HG03159 (cell line): ENCODE measurements around the gene STAB1.

Source experiments
- ATAC-seq: cut with Tn5 transposase; IDR thresholded peaks from one replicate; pipeline ENCODE4 v1.9.1; 2021; ENCODE audit warnings: mild to moderate bottlenecking, moderate library complexity; ENCODE audit not compliant: unreplicated experiment

The STAB1 gene

GRCh38 chr3:52458770-52459545 is 36.2 kb upstream of the STAB1 start:
- ATAC-seq: no peak

- ATAC-seq: no peak
Measured at GRCh38 chr3:52461874-52462273, 33.3 kb upstream of the STAB1 start.

GRCh38 chr3:52463416-52463815 is 31.7 kb upstream of the STAB1 start:
- ATAC-seq: no peak

GRCh38 chr3:52468336-52468735 is 26.8 kb upstream of the STAB1 start:
- no peak for ATAC-seq

- no peak for ATAC-seq
Measured at GRCh38 chr3:52469001-52469400, 26.1 kb upstream of the STAB1 start.

GRCh38 chr3:52470920-52471319 is 24.2 kb upstream of the STAB1 start:
- no peak for ATAC-seq

- ATAC-seq: no peak
Measured at GRCh38 chr3:52471371-52472238, 23.5 kb upstream of the STAB1 start.

GRCh38 chr3:52472239-52473000 is 22.7 kb upstream of the STAB1 start:
- no peak for ATAC-seq

- no peak for ATAC-seq
Measured at GRCh38 chr3:52473026-52473425, 22.1 kb upstream of the STAB1 start.

- ATAC-seq: no peak
Measured at GRCh38 chr3:52477076-52477795, 17.9 kb upstream of the STAB1 start.

GRCh38 chr3:52477796-52478095 is 17.4 kb upstream of the STAB1 start:
- ATAC-seq: no peak

- no peak for ATAC-seq
Measured at GRCh38 chr3:52479037-52479876, 15.9 kb upstream of the STAB1 start.

GRCh38 chr3:52479877-52480575 is 15.1 kb upstream of the STAB1 start:
- ATAC-seq: no peak

- ATAC-seq: no peak
Measured at GRCh38 chr3:52480768-52481715, 14.1 kb upstream of the STAB1 start.

GRCh38 chr3:52481819-52482521 is 13.2 kb upstream of the STAB1 start:
- ATAC-seq: no peak

GRCh38 chr3:52483081-52483480 is 12.1 kb upstream of the STAB1 start:
- no peak for ATAC-seq

GRCh38 chr3:52483577-52484381 is 11.4 kb upstream of the STAB1 start:
- ATAC-seq: no peak
